ENCODE data around the gene STK32A. TPM values are rescaled to one million over a fixed set of nuclear protein-coding genes. Genes with fewer than 3 reads are reported as not detected.
A peak's percentile ranks its signal among the peaks of the same experiment; 100 is the strongest.

Gene STK32A
- total RNA-seq, 1 experiment from 2014 or later: 1.3 TPM

GRCh38 chr5:147404706-147405105 is 169.9 kb downstream of the STK32A start:
- H3K79me1 ChIP-seq (ENCODE audit: insufficient read depth, low read depth, low read length, poor library complexity, severe bottlenecking): no peaks in the 10 kb centered on the region
- no peaks in the 10 kb centered on the region for H3K9me3 Mint-ChIP-seq
- no peak overlapping the region for H2BK5ac ChIP-seq (ENCODE audit: insufficient read length, low read length)
- no peak overlapping the region for H3T11ph ChIP-seq (ENCODE audit: low read length)
- H4K20me1 ChIP-seq (ENCODE audit: control insufficient read depth, insufficient read depth, insufficient read length): no peaks in the 10 kb centered on the region
- no peak overlapping the region for H3K4ac ChIP-seq (ENCODE audit: low read depth, low read length)
- H3K27me3 ChIP-seq (ENCODE audit: insufficient read depth, low read length): no peaks in the 10 kb centered on the region
- no peaks in the 10 kb centered on the region for H3K9me3 ChIP-seq (ENCODE audit: control insufficient read depth, low read depth, low read length)
- H3K79me2 ChIP-seq (ENCODE audit: insufficient read depth, low read length): no peaks in the 10 kb centered on the region
- H3K18ac ChIP-seq (ENCODE audit: insufficient read length, low read depth, low read length): no peak overlapping the region
- H4K91ac ChIP-seq (ENCODE audit: insufficient read length, low read depth, low read length): no peak overlapping the region
- no peak overlapping the region for H2AK5ac ChIP-seq (ENCODE audit: insufficient read length, low read length)
- no peaks in the 10 kb centered on the region for H3K23me2 ChIP-seq (ENCODE audit: insufficient read length, low read depth, low read length, poor library complexity, severe bottlenecking)
- H3K4me3 Mint-ChIP-seq: no peak overlapping the region
- H2BK120ac ChIP-seq (ENCODE audit: low read depth, low read length, poor library complexity, severe bottlenecking): no peak overlapping the region
- DNase-seq: no peak
- H3K23ac ChIP-seq (ENCODE audit: insufficient read length, low read depth, low read length): no peak overlapping the region
- no peak overlapping the region for H2BK15ac ChIP-seq (ENCODE audit: low read depth, low read length)
- peaks cover 82 to 97% (median 95%) of the 10 kb centered on the region in 3 experiments for H3K36me3 Mint-ChIP-seq (ENCODE audit: insufficient read depth in 1 of 3, low read depth in 3 of 3)
- no peak overlapping the region for H3K9ac ChIP-seq (ENCODE audit: extremely low read depth, insufficient read length, low read length)
- no peak for TF ChIP-seq CTCF (conservative IDR thresholded peaks at IDR 0.05)
- WGBS (ENCODE audit: extremely low coverage, insufficient read length, low lambda C conversion rate): no CpG with 5 or more reads among the region's 1 CpG
- H3K27me3 Mint-ChIP-seq (ENCODE audit: low read depth): no peaks in the 10 kb centered on the region
- peak overlapping the region in 2 of 3 experiments; percentile 73 to 83; a peak in 4 of 7 replicates for H3K27ac Mint-ChIP-seq
- no peak overlapping the region for H3K27ac ChIP-seq (ENCODE audit: insufficient read length, low read depth, low read length)
- no peak overlapping the region for H2BK12ac ChIP-seq (ENCODE audit: insufficient read length, low read depth, low read length)
- no peak overlapping the region for H2AFZ ChIP-seq (ENCODE audit: low read length)
- H3K4me1 ChIP-seq (ENCODE audit: insufficient read depth, low read length): no peaks in the 10 kb centered on the region
- H4K8ac ChIP-seq (replicated peaks; ENCODE audit: insufficient read length, low read depth, low read length): no peak overlapping the region
- no peak overlapping the region for H3K4me2 ChIP-seq (ENCODE audit: insufficient read depth, insufficient read length, low read length)
- no peaks in the 10 kb centered on the region for H3K4me1 Mint-ChIP-seq
- H2BK20ac ChIP-seq (ENCODE audit: low read depth, low read length, poor library complexity, severe bottlenecking): no peak overlapping the region
- no peak overlapping the region for H4K5ac ChIP-seq (ENCODE audit: insufficient read length, low read depth, low read length)
- no peak overlapping the region for H3K14ac ChIP-seq (ENCODE audit: insufficient read depth, low read length)
- no peak overlapping the region for H3K56ac ChIP-seq (ENCODE audit: insufficient read length, low read depth, low read length)

Data from H9 (cell line).